Epithelial cell of proximal tubule (primary cell): ENCODE measurements around the gene HLF. TPM values are rescaled to one million over a fixed set of nuclear protein-coding genes. Genes with fewer than 3 reads are reported as not detected.

Source experiments
- DNase-seq: peaks from one replicate; pipeline ENCODE4 v3.0.0-alpha.2; 2011; ENCODE audit warnings: low read depth
- H3K4me3 ChIP-seq: 2 replicates; pipeline ENCODE4 v1.5.1; 2011; ENCODE audit warnings: low read depth, mild to moderate bottlenecking, low read length
- CTCF ChIP-seq: conservative IDR thresholded peaks from 2 replicates; pipeline ENCODE4 v1.5.1; 2012; ENCODE audit warnings: low read depth, mild to moderate bottlenecking, low read length
- total RNA-seq: library from RNA; depleted of rRNA; stranded (reverse); fragments of >200 nt; gene quantifications from 2 replicates; pipeline ENCODE4 v1.2.3, GENCODE V29; 2015

Gene HLF
- total RNA-seq, 1 donor from 2014 or later = 0.75 TPM

- no peak for DNase-seq
- no peak for TF ChIP-seq CTCF
Observed at GRCh38 chr17:55298111-55298730, 33.5 kb downstream of the HLF start.

GRCh38 chr17:55299162-55299838 lies 34.5 kb downstream of the HLF start:
- DNase-seq = no peak
- no peak for TF ChIP-seq CTCF
- no peak overlapping the region for H3K4me3 ChIP-seq

More at GRCh38 chr17:55298111-55298730, 33.5 kb downstream of the HLF start:
- no peak overlapping the region for H3K4me3 ChIP-seq

- DNase-seq = no peak
- H3K4me3 ChIP-seq = no peak overlapping the region
- TF ChIP-seq CTCF = no peak
Observed at GRCh38 chr17:55299890-55300289, 35.1 kb downstream of the HLF start.

GRCh38 chr17:55300479-55301290 lies 35.9 kb downstream of the HLF start:
- no peak overlapping the region for H3K4me3 ChIP-seq
- TF ChIP-seq CTCF = no peak
- DNase-seq = no peak

- TF ChIP-seq CTCF = no peak
- DNase-seq = no peak
- no peak overlapping the region for H3K4me3 ChIP-seq
Observed at GRCh38 chr17:55301521-55302406, 37.0 kb downstream of the HLF start.

- no peak overlapping the region for H3K4me3 ChIP-seq
- DNase-seq = no peak
- no peak for TF ChIP-seq CTCF
Observed at GRCh38 chr17:55302407-55302787, 37.6 kb downstream of the HLF start.
